GM12878 (cell line): ENCODE measurements around the gene FKBP14.

ENCODE experiments used
- RB1 ChIP-seq: fragments of 450-650 bp; formaldehyde crosslinking; IDR thresholded peaks from 2 replicates; pipeline ENCODE4 v1.6.1; 2017; ENCODE audit warnings: mild to moderate bottlenecking, borderline replicate concordance
- RFX5 ChIP-seq: IDR thresholded peaks from 2 replicates; pipeline ENCODE4 v1.6.1; 2011; ENCODE audit warnings: low read depth, low read length, improper control_type of control experiment
- SP1 ChIP-seq: IDR thresholded peaks from one replicate; pipeline ENCODE4 v1.6.1; 2011; ENCODE audit warnings: low read depth, low read length
- TF ChIP-seq, protein P1 (sequence below): IDR thresholded peaks from 2 replicates; pipeline ENCODE4 v1.6.1; 2012; ENCODE audit warnings: low read depth, low read length, improper control_type of control experiment
- TF ChIP-seq, protein P2 (sequence below): fragments of 450-650 bp; formaldehyde crosslinking; IDR thresholded peaks from 2 replicates; pipeline ENCODE4 v1.4.0; 2020; ENCODE audit warnings: mild to moderate bottlenecking, moderate library complexity
- TF ChIP-seq, protein P3 (sequence below), 3 experiments: IDR thresholded peaks in 2 of 3; conservative IDR thresholded peaks in 1 of 3; 2 replicates each; pipeline ENCODE4 v1.5.1; 2011; ENCODE audit warnings: low read depth in 3 of 3, low read length in 3 of 3, mild to moderate bottlenecking in 3 of 3, control low read depth in 2 of 3, moderate library complexity in 2 of 3, inconsistent platforms in 1 of 3, mixed read lengths in 1 of 3; ENCODE audit not compliant: control insufficient read depth in 2 of 3, insufficient read depth in 1 of 3; ENCODE audit errors: extremely low read depth in 1 of 3

DNA sequence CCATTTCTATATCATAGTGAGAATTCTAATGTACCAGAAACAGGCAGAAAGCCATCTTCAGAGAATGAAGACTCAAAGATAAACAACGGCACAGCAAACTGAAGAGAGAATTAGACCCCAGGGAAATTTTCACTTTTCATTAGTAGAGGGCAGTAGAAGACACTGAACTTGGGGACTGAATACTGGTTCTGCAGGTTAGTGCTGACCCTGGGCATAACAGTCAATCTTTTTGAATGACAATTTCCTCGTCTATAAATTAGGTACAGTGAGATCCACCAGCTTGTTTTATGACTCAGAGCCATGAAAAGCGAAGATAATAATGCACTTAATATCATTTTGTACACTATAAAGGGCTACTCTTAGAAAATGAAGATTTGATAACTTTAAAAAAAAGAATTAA lies 13.7 kb downstream of the FKBP14 start:
- TF ChIP-seq, protein P1, sequence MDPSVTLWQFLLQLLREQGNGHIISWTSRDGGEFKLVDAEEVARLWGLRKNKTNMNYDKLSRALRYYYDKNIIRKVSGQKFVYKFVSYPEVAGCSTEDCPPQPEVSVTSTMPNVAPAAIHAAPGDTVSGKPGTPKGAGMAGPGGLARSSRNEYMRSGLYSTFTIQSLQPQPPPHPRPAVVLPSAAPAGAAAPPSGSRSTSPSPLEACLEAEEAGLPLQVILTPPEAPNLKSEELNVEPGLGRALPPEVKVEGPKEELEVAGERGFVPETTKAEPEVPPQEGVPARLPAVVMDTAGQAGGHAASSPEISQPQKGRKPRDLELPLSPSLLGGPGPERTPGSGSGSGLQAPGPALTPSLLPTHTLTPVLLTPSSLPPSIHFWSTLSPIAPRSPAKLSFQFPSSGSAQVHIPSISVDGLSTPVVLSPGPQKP: no peak
- TF ChIP-seq, protein P2, sequence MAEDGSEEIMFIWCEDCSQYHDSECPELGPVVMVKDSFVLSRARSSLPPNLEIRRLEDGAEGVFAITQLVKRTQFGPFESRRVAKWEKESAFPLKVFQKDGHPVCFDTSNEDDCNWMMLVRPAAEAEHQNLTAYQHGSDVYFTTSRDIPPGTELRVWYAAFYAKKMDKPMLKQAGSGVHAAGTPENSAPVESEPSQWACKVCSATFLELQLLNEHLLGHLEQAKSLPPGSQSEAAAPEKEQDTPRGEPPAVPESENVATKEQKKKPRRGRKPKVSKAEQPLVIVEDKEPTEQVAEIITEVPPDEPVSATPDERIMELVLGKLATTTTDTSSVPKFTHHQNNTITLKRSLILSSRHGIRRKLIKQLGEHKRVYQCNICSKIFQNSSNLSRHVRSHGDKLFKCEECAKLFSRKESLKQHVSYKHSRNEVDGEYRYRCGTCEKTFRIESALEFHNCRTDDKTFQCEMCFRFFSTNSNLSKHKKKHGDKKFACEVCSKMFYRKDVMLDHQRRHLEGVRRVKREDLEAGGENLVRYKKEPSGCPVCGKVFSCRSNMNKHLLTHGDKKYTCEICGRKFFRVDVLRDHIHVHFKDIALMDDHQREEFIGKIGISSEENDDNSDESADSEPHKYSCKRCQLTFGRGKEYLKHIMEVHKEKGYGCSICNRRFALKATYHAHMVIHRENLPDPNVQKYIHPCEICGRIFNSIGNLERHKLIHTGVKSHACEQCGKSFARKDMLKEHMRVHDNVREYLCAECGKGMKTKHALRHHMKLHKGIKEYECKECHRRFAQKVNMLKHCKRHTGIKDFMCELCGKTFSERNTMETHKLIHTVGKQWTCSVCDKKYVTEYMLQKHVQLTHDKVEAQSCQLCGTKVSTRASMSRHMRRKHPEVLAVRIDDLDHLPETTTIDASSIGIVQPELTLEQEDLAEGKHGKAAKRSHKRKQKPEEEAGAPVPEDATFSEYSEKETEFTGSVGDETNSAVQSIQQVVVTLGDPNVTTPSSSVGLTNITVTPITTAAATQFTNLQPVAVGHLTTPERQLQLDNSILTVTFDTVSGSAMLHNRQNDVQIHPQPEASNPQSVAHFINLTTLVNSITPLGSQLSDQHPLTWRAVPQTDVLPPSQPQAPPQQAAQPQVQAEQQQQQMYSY (CRISPR knock-in tag): no peak
- TF ChIP-seq RB1 (no peak), SP1 (no peak), RFX5 (no peak)
- TF ChIP-seq, protein P3, sequence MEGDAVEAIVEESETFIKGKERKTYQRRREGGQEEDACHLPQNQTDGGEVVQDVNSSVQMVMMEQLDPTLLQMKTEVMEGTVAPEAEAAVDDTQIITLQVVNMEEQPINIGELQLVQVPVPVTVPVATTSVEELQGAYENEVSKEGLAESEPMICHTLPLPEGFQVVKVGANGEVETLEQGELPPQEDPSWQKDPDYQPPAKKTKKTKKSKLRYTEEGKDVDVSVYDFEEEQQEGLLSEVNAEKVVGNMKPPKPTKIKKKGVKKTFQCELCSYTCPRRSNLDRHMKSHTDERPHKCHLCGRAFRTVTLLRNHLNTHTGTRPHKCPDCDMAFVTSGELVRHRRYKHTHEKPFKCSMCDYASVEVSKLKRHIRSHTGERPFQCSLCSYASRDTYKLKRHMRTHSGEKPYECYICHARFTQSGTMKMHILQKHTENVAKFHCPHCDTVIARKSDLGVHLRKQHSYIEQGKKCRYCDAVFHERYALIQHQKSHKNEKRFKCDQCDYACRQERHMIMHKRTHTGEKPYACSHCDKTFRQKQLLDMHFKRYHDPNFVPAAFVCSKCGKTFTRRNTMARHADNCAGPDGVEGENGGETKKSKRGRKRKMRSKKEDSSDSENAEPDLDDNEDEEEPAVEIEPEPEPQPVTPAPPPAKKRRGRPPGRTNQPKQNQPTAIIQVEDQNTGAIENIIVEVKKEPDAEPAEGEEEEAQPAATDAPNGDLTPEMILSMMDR (IDR thresholded peaks at IDR 0.05 in 2 of 3, conservative IDR thresholded peaks at IDR 0.05 in 1 of 3; ENCODE audit: control insufficient read depth in 2 of 3, extremely low read depth in 1 of 3, insufficient read depth in 1 of 3, low read depth in 3 of 3, low read length in 3 of 3): no peak
